GM19043 (cell line): ENCODE results near the gene ANK3.

Experiments used
- ATAC-seq: cut with Tn5 transposase; IDR thresholded peaks from one replicate; pipeline ENCODE4 v1.9.1; 2021; ENCODE audit warnings: low read depth; ENCODE audit not compliant: unreplicated experiment

The ANK3 gene

DNA sequence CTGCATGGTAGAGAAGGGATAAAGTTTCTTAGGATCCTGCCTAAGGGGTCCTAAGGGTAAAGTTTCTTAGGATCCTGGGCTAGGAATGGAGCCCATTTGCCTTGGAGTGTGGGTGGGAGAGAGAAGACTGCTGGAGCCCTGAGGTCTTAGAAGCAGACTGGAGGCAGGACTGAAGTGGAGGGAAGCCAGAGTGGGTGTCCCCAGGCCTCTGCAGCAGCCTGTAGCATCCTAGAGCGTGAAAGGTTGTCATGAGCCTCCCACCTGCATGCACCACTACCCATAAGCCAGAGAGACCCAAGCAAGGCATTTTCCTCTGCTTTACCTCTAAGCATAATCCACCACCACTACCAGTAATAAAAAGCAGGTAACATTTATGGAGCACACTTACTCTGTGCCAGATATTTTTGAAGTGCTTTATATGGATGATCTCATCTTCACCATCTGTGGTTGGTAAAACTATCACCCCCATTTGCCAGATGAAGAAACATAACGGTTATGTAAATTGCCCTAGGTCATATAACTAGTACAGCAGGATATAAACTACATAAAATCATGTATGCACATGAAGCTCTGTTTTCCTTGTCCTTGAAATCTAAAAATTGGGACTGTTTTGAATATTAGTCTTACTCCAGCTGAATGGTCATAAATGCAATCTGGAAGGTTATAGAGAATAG, 379.8 kb downstream of the ANK3 start:
- ATAC-seq, result no peak

- ATAC-seq, result no peak
Observed at GRCh38 chr10:60009276-60009675, 380.4 kb downstream of the ANK3 start.

DNA sequence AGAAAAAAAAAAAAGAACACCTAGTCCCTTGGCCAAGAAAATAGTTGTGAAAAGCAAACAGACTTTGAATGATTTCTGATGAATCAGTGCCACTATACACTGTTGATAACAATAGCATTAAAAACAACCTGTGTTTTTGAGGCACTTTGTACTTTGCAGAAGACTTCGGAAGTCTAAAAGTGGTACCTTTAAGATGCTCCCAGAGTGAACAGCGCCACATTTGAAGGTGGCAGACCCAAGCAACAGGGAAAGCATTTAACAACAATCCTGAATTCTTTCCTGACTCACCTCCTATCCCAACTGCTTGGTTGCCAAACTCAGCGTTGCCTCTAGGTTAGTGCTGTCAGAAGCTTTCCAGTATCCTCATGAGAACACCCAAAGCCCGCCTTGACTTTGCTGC, 380.9 kb downstream of the ANK3 start:
- ATAC-seq, result no peak

DNA sequence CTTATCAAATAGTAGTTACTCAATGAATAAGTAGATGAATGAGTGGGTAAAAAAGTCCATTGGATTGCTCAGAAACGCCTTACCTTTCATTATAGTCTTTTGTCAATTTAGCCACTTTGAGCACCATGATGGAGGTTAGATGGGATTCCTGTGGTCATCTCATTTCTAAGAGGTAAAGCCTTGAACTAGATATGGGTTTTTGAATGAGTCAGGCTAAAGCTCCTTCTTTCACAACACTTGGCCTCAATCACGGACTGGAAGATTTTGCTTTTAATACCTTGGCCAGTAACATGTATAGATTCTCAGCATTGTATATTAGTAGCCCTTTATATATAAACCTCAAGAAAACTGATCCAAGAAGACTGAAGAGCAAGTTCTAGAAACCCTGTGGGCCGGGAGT, 383.6 kb downstream of the ANK3 start:
- no peak for ATAC-seq

GRCh38 chr10:60003651-60004523, 385.8 kb downstream of the ANK3 start:
- no peak for ATAC-seq

DNA sequence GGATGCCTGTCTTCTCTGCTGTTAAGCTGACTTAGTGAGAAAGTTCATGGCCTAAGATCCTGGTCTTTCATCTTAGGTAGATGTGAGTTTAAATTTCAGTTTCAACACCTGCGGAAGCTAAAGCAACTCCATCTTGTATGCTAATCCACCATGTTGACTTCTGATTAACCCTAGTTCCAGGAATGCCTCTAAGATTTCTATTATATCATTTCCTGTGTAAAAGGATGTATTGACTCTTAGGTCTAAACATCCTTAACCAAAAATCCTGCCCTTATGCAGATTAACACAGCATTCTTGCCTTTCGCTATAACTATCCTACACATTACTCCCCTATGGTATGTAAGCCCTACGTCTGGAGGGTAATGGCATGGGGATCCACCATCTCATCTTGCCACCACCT, 388.9 kb downstream of the ANK3 start:
- no peak for ATAC-seq

GRCh38 chr10:59997827-59998525, 391.7 kb downstream of the ANK3 start:
- no peak for ATAC-seq

DNA sequence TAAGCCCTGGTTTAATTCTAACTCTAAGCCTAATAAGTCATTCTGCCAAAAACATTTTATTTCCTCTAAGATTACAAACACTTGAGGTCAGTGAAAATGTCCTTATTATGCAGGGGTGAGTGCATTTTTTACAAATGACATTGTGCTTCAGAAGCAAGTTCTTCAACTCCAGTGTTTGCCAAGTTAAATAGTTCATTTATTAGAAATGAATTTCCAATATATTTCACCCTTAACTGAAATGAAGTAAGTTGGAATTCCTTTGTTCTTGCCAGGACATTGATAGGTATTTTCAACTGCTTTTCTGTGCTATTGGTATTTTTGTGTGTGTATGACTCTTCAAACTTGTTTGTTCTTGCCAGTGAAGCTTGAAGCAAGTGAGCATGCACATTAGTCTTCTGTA, 393.8 kb downstream of the ANK3 start:
- ATAC-seq, result no peak

DNA sequence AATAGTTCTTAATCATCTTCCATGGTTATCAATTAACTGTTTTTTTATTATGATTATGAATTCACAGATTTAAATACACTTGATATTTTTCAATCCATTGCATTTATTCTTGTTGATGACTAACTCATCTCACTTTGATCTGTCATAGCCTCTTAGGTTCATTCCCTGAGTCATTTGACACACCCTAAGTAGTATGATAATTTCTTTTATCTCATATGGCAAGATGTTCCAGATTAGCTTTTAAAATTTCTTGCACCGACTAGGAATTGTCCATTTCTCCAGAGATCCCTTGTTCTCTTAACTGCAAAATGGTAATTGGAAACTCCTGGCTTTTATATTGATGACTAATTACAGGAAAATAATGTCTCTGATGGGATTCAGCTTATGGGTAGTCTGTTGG, 395.7 kb downstream of the ANK3 start:
- ATAC-seq, result no peak

- ATAC-seq, result peak; percentile 74
Observed at GRCh38 chr10:59991661-59992060, 398.0 kb downstream of the ANK3 start.

DNA sequence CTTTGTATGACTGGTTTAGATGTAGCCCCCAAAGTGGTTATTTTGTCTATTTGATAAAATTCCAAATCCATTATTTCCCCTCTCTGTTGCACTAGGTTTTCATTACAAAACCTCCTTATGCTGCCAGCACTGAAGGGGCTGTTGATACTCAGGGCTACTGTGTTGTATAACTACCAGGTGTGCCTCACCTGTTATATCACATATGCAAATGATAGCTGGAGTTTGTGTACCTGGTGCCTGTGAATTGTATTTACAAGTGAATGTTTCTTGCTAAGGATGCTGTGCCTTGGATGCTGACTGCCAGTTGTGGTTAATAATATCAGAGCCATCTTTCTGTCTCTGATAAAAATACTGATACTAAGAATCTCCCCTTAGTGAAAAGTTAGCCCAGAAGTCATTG, 398.6 kb downstream of the ANK3 start:
- no peak for ATAC-seq

GRCh38 chr10:59985639-59986038, 404.0 kb downstream of the ANK3 start:
- ATAC-seq, result no peak

- no peak for ATAC-seq
Observed at GRCh38 chr10:59984415-59984814, 405.3 kb downstream of the ANK3 start.

DNA sequence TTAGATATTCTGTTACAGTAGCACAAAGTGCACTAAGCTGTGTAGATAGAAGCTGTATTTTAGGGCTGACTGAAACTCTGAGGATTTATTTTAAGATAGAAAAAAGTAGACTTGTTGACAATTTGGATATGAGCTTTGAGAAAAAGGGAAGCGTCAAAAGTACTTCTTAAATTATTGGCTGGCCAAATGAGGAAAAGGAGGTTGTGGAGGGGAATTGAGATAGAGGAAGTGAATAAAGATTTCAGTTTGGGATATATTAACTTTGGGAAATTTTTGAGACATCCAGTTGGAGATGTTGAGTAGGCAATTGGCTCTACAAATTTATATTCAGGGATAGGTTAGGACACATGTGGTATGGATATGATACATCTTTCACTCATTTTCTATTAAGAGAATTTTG, 409.3 kb downstream of the ANK3 start:
- ATAC-seq, result no peak

GRCh38 chr10:59977486-59977885, 412.2 kb downstream of the ANK3 start:
- ATAC-seq, result no peak

DNA sequence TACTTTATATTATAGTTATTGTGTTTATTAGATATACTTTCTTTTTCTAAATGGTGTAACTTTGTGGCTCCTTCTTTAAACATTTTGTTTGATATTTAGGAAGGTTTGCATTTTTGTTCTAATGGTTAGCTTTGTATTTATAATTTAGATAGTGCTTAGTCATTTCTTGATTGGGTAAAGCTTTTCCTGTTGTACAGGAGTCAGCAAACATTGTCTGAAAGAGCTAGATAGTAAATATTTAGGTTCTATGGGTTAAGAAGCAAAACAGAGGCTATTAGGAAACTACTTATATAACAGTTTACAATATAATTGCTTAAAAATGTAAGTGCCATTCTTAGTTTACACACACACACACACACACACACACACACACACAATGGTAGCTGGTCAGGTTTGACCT, 412.8 kb downstream of the ANK3 start:
- ATAC-seq, result no peak
